ENCODE measurements around the gene LRRC27.

Gene LRRC27

GRCh38 chr10:132402781-132403241 lies 70.8 kb downstream of the LRRC27 start:
- DNase-seq (ENCODE audit: low read depth, low spot score), result no peak

- DNase-seq (ENCODE audit: low read depth, low spot score), result no peak
Measured at GRCh38 chr10:132403511-132404168, 71.6 kb downstream of the LRRC27 start.

GRCh38 chr10:132404169-132404880 lies 72.3 kb downstream of the LRRC27 start:
- DNase-seq (ENCODE audit: low read depth, low spot score), result no peak

GRCh38 chr10:132404911-132405462 lies 73.0 kb downstream of the LRRC27 start:
- DNase-seq (ENCODE audit: low read depth, low spot score), result no peak

GRCh38 chr10:132405463-132405991 lies 73.5 kb downstream of the LRRC27 start:
- no peak for DNase-seq (ENCODE audit: low read depth, low spot score)

GRCh38 chr10:132406181-132406580 lies 74.2 kb downstream of the LRRC27 start:
- DNase-seq (ENCODE audit: low read depth, low spot score), result no peak

- DNase-seq (ENCODE audit: low read depth, low spot score), result no peak
Measured at GRCh38 chr10:132406750-132407149, 74.8 kb downstream of the LRRC27 start.

DNA sequence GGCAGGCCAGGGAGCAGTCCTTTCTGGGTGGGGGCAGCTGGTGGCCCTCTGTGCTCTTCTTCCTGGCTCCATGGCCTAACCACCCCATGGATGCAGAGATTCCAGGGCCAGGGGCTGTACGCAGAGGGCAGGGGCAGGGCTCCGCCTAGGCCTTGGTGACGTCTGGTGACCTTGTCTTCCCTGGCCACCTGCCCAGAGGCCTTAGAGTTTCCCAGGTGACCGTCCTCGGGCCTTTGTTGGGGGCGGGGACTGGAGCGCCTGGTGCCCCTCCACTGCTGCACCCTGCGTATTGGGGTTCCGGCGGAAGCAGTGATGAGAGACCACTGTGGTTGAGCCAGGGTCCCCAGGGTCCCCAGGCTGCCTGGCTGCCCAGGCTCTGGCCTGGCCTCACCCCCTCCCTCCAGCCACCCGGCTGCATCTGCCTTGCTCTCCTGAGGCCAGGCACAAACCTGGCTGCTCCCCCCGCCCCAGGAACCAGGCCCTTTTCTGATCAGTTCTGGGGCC lies 75.3 kb downstream of the LRRC27 start:
- DNase-seq (ENCODE audit: low read depth, low spot score), result no peak

DNA sequence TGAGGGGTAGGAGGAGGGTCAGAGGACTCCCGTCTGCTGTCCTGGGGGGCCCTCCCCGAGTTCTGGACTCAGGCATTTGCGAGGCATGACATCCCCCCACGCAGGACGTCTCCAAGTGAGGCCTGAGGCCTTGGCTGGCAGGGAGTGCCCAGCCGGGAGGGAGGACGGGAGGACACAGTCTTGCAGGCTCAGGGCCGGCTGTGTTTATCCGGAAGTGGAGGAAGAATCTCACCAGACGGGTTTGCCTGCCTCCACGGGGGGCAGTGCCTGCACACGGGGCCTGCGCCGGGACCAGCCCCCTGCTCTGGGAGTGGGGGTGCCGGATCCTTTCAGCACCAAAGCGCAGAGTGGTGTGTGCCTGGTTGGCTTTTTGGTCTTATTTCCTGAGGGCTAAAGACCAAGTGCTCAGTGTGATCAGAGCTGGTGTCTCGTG lies 75.9 kb downstream of the LRRC27 start:
- DNase-seq (ENCODE audit: low read depth, low spot score), result no peak

DNA sequence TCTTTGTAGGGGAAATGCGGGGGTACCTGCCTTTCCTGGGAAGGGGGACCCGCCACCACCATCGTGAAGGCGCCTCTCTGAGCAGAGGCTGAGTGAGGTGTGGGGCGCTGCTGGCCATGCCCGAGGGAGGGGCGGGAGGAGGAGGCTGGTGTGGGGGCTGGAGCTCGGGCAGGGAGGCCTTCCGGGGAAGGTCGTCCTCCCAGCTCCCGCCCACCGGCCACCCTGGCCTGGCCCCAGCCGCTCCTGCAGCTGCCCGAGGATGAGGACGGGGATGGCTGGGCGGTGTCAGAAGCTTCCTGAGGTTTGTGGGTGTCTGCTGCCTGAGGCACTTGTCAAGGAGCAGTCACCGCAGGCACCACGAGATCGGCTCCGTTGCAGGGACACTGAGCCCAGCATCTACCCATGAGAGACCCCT lies 76.4 kb downstream of the LRRC27 start:
- DNase-seq (ENCODE audit: low read depth, low spot score), result no peak

GRCh38 chr10:132408823-132409666 lies 77.1 kb downstream of the LRRC27 start:
- no peak for DNase-seq (ENCODE audit: low read depth, low spot score)

DNA sequence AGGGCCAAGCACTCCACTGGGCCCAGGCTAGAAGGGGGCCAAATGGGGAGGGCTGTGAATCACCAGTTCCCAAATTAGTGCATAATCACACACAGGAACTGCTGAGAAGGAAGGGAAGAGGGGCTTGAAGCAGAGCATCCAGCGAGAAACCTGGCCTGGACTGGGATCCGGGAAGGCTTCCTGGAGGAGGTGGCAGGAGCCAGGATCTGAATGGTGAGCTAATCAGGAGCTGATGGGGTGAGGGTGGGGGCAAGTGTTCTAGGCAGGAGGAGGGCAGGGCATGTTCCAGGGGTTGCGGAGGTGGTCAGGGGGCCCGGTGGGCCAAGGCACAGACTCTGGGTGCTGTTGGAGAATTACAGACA lies 77.7 kb downstream of the LRRC27 start:
- no peak for DNase-seq (ENCODE audit: low read depth, low spot score)

DNA sequence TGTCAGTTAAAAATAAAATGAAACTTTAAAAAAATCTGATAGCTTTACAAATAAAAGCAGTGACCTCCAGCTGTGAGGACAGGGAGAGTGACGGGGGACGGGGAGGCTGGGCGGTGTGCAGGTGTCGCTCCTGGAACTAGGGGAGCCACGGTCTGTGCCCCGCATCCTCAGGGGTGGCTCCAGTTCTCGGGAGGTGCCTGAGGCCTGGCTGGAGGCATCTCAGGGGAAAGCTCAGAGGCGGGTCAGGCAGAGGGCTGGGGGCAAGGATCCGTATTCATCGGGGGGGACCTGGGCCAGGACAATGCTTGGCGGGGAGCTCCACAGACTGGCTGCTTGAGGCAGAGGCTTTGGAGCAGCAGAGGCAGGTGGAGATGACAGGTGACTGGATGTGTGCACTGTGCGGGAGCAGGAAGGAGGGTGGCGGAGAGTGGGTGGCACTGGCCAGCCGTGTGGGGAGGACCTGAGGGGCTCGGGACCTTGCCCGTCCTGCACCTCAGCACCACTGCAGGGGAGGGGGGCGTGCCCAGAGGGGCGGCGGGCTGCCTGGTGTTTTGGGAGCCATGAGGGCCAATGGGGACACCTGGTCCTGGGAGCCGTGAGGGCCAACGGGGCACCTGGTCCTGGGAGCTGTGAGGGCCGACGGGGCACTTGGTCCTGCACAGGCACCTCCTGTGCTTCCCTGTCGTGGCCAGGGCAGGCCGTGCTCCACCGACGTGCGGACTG lies 78.2 kb downstream of the LRRC27 start:
- no peak for DNase-seq (ENCODE audit: low read depth, low spot score)

DNA sequence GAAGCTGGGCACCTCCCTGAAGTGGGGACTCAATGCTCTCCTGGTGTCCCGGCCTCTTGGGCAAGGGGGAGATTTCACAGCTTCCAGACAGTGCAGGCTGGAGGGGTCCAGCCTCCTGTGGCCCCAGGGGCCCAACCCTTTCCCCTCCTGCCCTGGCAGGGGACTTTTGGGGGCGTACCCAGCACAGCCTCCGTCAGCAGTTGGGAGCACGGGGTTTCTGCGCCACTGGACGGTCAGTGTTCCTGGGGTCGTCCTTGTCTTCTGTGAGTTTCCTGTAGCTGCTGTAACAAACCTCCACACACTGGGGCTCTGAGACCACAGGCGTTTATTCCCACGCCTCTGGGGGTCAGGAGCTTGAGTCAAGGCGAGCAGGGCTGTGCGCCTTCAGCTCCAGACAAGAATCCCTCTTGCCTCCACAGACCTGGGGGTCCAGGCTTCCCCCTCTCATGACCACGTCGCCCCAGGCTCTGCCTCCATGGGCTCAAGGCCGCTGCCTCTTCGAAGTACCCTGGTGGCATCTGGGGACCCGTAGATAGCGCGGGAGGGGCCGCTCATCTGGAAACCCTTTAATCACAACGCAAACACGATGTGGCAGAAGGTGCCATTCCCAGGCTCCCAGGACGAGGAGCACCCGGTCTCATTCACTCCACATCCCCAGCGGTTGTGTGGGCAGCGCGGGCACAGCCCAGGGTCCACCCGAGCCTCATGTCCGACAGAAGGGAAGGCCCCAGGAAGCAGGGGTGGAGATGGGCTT lies 79.0 kb downstream of the LRRC27 start:
- no peak for DNase-seq (ENCODE audit: low read depth, low spot score)

- no peak for DNase-seq (ENCODE audit: low read depth, low spot score)
Measured at GRCh38 chr10:132411561-132412253, 79.7 kb downstream of the LRRC27 start.

GRCh38 chr10:132412316-132413192 lies 80.6 kb downstream of the LRRC27 start:
- DNase-seq (ENCODE audit: low read depth, low spot score), result no peak

GRCh38 chr10:132413226-132414205 lies 81.5 kb downstream of the LRRC27 start:
- no peak for DNase-seq (ENCODE audit: low read depth, low spot score)
